Right atrium auricular region (tissue), 2 donors: ENCODE data around the gene CNTROB. TPM values are rescaled to one million over a fixed set of nuclear protein-coding genes. Genes with fewer than 3 reads are reported as not detected.
A peak's percentile ranks its signal among the peaks of the same experiment; 100 is the strongest.
"Not testable (repeated sequence)": the region's sequence is repeated elsewhere in the genome, so short reads cannot be mapped to it uniquely, and the experiment has no call there.

Source experiments
- DNase-seq: peaks from one replicate; pipeline ENCODE4 v3.0.0-alpha.2; 2019; ENCODE audit warnings: low spot score
- H3K27ac ChIP-seq, 2 donors: fragments of 200-600 bp; sonication (generic); 1 replicate in 1 of 2; 2 replicates in 1 of 2; pipeline ENCODE4 v1.5.1; 2016 to 2019
- H3K27me3 ChIP-seq, 2 donors: fragments of 200-600 bp; sonication (generic); one replicate each; pipeline versions ENCODE4 v1.5.1 to v1.6.0; 2017 to 2019
- H3K36me3 ChIP-seq: fragments of 200-600 bp; sonication (generic); one replicate; pipeline ENCODE4 v1.5.1; 2016
- H3K4me1 ChIP-seq, 2 donors: fragments of 200-600 bp; sonication (generic); one replicate each; pipeline versions ENCODE4 v1.5.1 to v1.6.0; 2017 to 2019
- H3K4me3 ChIP-seq, 2 donors: fragments of 200-600 bp; sonication (generic); 1 replicate in 1 of 2; 2 replicates in 1 of 2; pipeline ENCODE4 v1.5.1; 2017 to 2019; ENCODE audit warnings: mild to moderate bottlenecking in 1 of 2, moderate library complexity in 1 of 2
- H3K9me3 ChIP-seq, 2 donors: fragments of 200-600 bp; sonication (generic); one replicate each; pipeline ENCODE4 v1.5.1; 2019
- CTCF ChIP-seq, 2 donors: fragments of 200-600 bp; sonication (generic); IDR thresholded peaks; one replicate each; pipeline ENCODE4 v1.5.1; 2019; ENCODE audit warnings: antibody characterized with exemption in 2 of 2
- total RNA-seq, 2 donors: library from RNA; depleted of rRNA; stranded (reverse); fragments of >200 nt; gene quantifications; one replicate each; pipeline ENCODE4 v1.1.0, GENCODE V29; 2016

CNTROB gene
- total RNA-seq, 2 donors from 2014 or later, result 4.6 to 8.3 TPM

GRCh38 chr17:7950578-7950977 is 18.6 kb downstream of the CNTROB start:
- H3K4me1 ChIP-seq, result peaks cover 0 to 4% of the 10 kb centered on the region in 2 donors
- H3K27ac ChIP-seq, result no peak overlapping the region
- TF ChIP-seq CTCF (IDR thresholded peaks at IDR 0.05), result no peak
- no peaks in the 10 kb centered on the region for H3K27me3 ChIP-seq
- H3K4me3 ChIP-seq, result no peak overlapping the region
- no peak for DNase-seq
- no peaks in the 10 kb centered on the region for H3K9me3 ChIP-seq
- peaks cover 26% of the 10 kb centered on the region for H3K36me3 ChIP-seq

- H3K36me3 ChIP-seq, result peaks cover 19% of the 10 kb centered on the region
- H3K27me3 ChIP-seq, result no peaks in the 10 kb centered on the region
- no peak for DNase-seq
These were observed 19.3 kb downstream of the CNTROB start for GRCh38 chr17:7951143-7951792.

GRCh38 chr17:7953266-7953665 is 21.3 kb downstream of the CNTROB start:
- not testable (repeated sequence) for H3K36me3 ChIP-seq

More at GRCh38 chr17:7951143-7951792, 19.3 kb downstream of the CNTROB start:
- Histone ChIP-seq H3K4me3 (no peak overlapping the region), H3K9me3 (no peaks in the 10 kb centered on the region), H3K27ac (no peak overlapping the region), H3K4me1 (peaks cover 0 to 11% of the 10 kb centered on the region in 2 donors)
- no peak for TF ChIP-seq CTCF (IDR thresholded peaks at IDR 0.05)

GRCh38 chr17:7955414-7956227 is 23.6 kb downstream of the CNTROB start:
- Histone ChIP-seq H3K4me3 (no peak overlapping the region), H3K4me1 (peaks cover 0 to 16% of the 10 kb centered on the region in 2 donors), H3K27me3 (no peaks in the 10 kb centered on the region), H3K9me3 (no peaks in the 10 kb centered on the region), H3K36me3 (no peaks in the 10 kb centered on the region), H3K27ac (peak overlapping the region; percentile 21 to 61)
- DNase-seq, result no peak
- TF ChIP-seq CTCF (IDR thresholded peaks at IDR 0.05), result no peak

More at GRCh38 chr17:7953266-7953665, 21.3 kb downstream of the CNTROB start:
- H3K27ac ChIP-seq, H3K4me3 ChIP-seq, DNase-seq, H3K27me3 ChIP-seq, H3K9me3 ChIP-seq: not testable (repeated sequence)
- peaks cover 0 to 16% of the 10 kb centered on the region in 2 donors for H3K4me1 ChIP-seq

GRCh38 chr17:7956228-7956965 is 24.4 kb downstream of the CNTROB start:
- no peak for DNase-seq
- H3K27ac ChIP-seq, result peak overlapping the region; percentile 21 to 61
- no peak overlapping the region for H3K4me3 ChIP-seq
- H3K27me3 ChIP-seq, result no peaks in the 10 kb centered on the region
- H3K4me1 ChIP-seq, result peaks cover 0 to 16% of the 10 kb centered on the region in 2 donors
- H3K36me3 ChIP-seq, result no peaks in the 10 kb centered on the region
- TF ChIP-seq CTCF (IDR thresholded peaks at IDR 0.05), result no peak
- H3K9me3 ChIP-seq, result no peaks in the 10 kb centered on the region
